Epithelial cell of proximal tubule (primary cell): ENCODE results near the gene MICU1. TPM values are rescaled to one million over a fixed set of nuclear protein-coding genes. Genes with fewer than 3 reads are reported as not detected.
"Not testable (repeated sequence)": the region's sequence is repeated elsewhere in the genome, so short reads cannot be mapped to it uniquely, and the experiment has no call there.

Experiments used
- DNase-seq: peaks from one replicate; pipeline ENCODE4 v3.0.0-alpha.2; 2011; ENCODE audit warnings: low read depth
- H3K4me3 ChIP-seq: 2 replicates; pipeline ENCODE4 v1.5.1; 2011; ENCODE audit warnings: low read depth, mild to moderate bottlenecking, low read length
- CTCF ChIP-seq: conservative IDR thresholded peaks from 2 replicates; pipeline ENCODE4 v1.5.1; 2012; ENCODE audit warnings: low read depth, mild to moderate bottlenecking, low read length
- total RNA-seq: library from RNA; depleted of rRNA; stranded (reverse); fragments of >200 nt; gene quantifications from 2 replicates; pipeline ENCODE4 v1.2.3, GENCODE V29; 2015

The MICU1 gene
- total RNA-seq, 1 donor from 2014 or later = 31.3 TPM

GRCh38 chr10:72480861-72481260 lies 145.0 kb downstream of the MICU1 start:
- H3K4me3 ChIP-seq = no peak overlapping the region
- TF ChIP-seq CTCF = no peak

GRCh38 chr10:72477463-72477862 lies 148.4 kb downstream of the MICU1 start:
- DNase-seq = no peak
- no peak for TF ChIP-seq CTCF
- no peak overlapping the region for H3K4me3 ChIP-seq

More at GRCh38 chr10:72480861-72481260, 145.0 kb downstream of the MICU1 start:
- no peak for DNase-seq

GRCh38 chr10:72472306-72472705 lies 153.6 kb downstream of the MICU1 start:
- H3K4me3 ChIP-seq = no peak overlapping the region
- no peak for DNase-seq
- TF ChIP-seq CTCF = no peak

GRCh38 chr10:72470666-72471065 lies 155.2 kb downstream of the MICU1 start:
- no peak for DNase-seq
- H3K4me3 ChIP-seq = no peak overlapping the region
- no peak for TF ChIP-seq CTCF

- not testable (repeated sequence) for H3K4me3 ChIP-seq
These were observed 158.8 kb downstream of the MICU1 start for GRCh38 chr10:72467064-72467463.

GRCh38 chr10:72466018-72466417 lies 159.9 kb downstream of the MICU1 start:
- no peak for TF ChIP-seq CTCF
- no peak for DNase-seq

More at GRCh38 chr10:72467064-72467463, 158.8 kb downstream of the MICU1 start:
- not testable (repeated sequence) for DNase-seq

GRCh38 chr10:72464438-72464837 lies 161.4 kb downstream of the MICU1 start:
- DNase-seq = no peak
- no peak for TF ChIP-seq CTCF
- no peak overlapping the region for H3K4me3 ChIP-seq

More at GRCh38 chr10:72466018-72466417, 159.9 kb downstream of the MICU1 start:
- H3K4me3 ChIP-seq = no peak overlapping the region
